Retinal pigment epithelial cell (primary cell): ENCODE measurements around the gene PPP1R7.
"Not testable (repeated sequence)": the region's sequence is repeated elsewhere in the genome, so short reads cannot be mapped to it uniquely, and the experiment has no call there.

ENCODE experiments used
- DNase-seq: peaks from one replicate; pipeline ENCODE4 v3.0.0-alpha.2; 2010; ENCODE audit warnings: low read depth
- H3K4me3 ChIP-seq: 2 replicates; pipeline ENCODE4 v1.5.1; 2011; ENCODE audit warnings: mild to moderate bottlenecking, low read length, control low read depth, moderate library complexity
- TF ChIP-seq, protein P1 (sequence below): conservative IDR thresholded peaks from 2 replicates; pipeline ENCODE4 v1.5.1; 2011; ENCODE audit warnings: low read depth, low read length, control low read depth, inconsistent platforms

Gene PPP1R7

DNA sequence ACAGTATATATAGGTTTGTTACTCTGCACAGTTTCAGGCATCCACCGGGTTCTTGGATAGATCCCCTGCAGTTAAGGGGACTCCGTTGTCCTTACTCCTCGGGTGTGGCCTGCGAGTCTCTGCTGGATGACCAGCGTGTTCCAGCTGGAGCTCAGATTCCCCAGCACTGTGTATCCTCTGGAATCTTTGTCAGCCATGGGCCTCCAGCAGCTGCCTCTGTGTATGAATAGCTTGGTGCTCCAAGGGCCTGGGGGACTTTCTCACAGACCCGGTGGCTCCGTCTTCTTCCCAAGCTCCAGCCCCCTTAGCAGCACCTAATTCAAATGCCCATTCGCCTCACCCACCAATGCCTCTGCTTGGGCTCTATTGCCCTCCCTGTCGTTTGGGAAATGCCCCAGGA lies 44.5 kb downstream of the PPP1R7 start:
- no peak for DNase-seq
- TF ChIP-seq, protein P1, sequence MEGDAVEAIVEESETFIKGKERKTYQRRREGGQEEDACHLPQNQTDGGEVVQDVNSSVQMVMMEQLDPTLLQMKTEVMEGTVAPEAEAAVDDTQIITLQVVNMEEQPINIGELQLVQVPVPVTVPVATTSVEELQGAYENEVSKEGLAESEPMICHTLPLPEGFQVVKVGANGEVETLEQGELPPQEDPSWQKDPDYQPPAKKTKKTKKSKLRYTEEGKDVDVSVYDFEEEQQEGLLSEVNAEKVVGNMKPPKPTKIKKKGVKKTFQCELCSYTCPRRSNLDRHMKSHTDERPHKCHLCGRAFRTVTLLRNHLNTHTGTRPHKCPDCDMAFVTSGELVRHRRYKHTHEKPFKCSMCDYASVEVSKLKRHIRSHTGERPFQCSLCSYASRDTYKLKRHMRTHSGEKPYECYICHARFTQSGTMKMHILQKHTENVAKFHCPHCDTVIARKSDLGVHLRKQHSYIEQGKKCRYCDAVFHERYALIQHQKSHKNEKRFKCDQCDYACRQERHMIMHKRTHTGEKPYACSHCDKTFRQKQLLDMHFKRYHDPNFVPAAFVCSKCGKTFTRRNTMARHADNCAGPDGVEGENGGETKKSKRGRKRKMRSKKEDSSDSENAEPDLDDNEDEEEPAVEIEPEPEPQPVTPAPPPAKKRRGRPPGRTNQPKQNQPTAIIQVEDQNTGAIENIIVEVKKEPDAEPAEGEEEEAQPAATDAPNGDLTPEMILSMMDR: no peak
- H3K4me3 ChIP-seq: no peak overlapping the region

DNA sequence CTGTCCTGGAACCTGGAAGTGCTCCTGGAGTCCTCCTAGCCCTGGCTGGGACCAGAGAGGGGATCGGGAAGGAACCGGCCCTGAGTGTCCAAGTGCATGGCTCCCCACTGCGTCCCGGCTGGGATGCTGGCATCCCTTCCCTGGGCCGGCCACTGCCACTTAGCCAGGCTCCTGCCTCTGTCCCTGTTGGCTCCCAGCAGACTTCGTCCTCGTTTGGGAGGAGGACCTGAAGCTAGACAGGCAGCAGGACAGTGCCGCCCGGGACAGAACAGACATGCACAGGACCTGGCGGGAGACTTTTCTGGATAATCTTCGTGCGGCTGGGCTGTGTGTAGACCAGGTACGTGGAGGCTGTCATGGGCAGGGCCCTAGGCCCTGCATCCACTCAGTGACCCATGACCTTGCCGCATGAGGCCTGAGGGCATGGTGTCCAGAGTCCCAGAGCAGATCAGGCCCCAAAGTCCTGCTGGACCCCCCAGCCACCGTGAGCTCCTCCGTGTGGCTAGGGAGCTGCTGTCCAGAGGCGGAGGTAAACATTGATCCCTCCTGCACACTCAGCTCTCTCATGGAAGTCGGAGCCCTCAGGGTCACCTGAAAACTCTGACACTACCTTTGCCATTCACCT lies 45.4 kb downstream of the PPP1R7 start:
- no peak overlapping the region for H3K4me3 ChIP-seq
- TF ChIP-seq, protein P1: no peak
- no peak for DNase-seq

GRCh38 chr2:241197246-241197645 lies 47.0 kb downstream of the PPP1R7 start:
- H3K4me3 ChIP-seq: not testable (repeated sequence)

GRCh38 chr2:241197947-241198346 lies 47.7 kb downstream of the PPP1R7 start:
- DNase-seq: no peak
- H3K4me3 ChIP-seq: no peak overlapping the region
- TF ChIP-seq, protein P1: no peak

More at GRCh38 chr2:241197246-241197645, 47.0 kb downstream of the PPP1R7 start:
- DNase-seq: not testable (repeated sequence)

- TF ChIP-seq, protein P1: no peak
- DNase-seq: no peak
- no peak overlapping the region for H3K4me3 ChIP-seq
Observed at GRCh38 chr2:241198381-241199279, 48.4 kb downstream of the PPP1R7 start.

DNA sequence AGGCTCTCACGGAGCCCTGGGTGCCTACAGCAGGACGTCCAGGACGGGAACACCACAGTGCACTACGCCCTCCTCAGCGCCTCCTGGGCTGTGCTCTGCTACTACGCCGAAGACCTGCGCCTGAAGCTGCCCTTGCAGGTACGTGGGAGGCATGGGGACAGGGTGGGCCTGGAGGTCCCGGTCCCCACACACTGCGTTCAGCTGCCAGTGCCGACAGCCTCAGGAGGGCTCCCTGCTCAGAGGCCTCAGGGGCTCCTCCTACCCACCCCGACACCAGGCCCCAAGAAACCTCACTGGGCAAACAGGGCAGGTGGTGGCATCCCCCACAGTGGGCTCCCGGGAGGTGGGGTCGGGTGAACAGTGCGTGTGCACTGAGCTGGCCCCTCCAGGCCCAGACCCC lies 49.0 kb downstream of the PPP1R7 start:
- TF ChIP-seq, protein P1: no peak
- no peak overlapping the region for H3K4me3 ChIP-seq
- no peak for DNase-seq

DNA sequence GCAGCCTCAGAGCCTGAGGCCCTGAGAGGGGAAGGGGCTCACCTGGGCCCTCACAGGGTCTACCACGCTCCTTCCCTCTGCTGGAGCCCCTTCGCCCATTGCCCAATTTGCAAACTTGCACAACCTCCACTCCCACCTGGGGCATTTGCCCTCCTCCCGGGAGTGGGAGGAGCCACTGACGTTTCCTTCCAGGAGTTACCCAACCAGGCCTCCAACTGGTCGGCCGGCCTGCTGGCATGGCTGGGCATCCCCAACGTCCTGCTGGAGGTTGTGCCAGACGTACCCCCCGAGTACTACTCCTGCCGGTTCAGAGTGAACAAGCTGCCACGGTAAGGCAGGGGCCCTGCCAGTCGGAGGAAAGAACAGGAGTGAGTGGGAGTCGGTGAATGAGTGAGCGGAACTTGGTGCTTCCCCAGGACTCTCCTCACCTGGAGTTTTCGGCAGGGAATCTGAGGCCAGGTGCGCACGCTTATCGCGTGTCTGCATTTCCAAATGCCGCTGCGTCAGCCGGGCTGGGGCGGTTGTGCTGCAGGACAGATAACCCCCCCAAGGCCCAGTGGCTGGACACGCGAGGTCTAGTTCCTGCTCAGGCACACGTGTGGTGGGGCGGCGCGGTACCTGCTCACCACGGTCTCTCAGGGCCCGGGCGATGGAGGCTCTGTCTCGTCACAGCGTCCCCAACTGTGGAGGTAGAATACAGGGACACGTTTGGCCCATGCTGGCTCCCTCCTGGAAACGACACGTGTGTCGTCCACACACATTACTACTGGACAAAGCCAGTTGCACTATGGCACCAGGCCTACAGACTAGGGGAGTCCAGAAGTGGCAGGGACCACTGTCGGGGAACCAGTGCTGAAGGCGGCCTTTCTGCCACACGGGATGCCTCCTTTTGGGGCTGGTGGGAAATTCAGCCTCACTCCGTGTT lies 49.9 kb downstream of the PPP1R7 start:
- TF ChIP-seq, protein P1: no peak
- H3K4me3 ChIP-seq: no peak overlapping the region
- no peak for DNase-seq
